Measurements from ENCODE around the gene HNRNPDL. TPM values are rescaled to one million over a fixed set of nuclear protein-coding genes. Genes with fewer than 3 reads are reported as not detected.
A peak's percentile ranks its signal among the peaks of the same experiment; 100 is the strongest.

The HNRNPDL gene
- total RNA-seq, 3 donors from 2014 or later (not counting 1 experiment from before 2014, with no cell fraction given), result 328 to 423 (median 371) TPM

DNA sequence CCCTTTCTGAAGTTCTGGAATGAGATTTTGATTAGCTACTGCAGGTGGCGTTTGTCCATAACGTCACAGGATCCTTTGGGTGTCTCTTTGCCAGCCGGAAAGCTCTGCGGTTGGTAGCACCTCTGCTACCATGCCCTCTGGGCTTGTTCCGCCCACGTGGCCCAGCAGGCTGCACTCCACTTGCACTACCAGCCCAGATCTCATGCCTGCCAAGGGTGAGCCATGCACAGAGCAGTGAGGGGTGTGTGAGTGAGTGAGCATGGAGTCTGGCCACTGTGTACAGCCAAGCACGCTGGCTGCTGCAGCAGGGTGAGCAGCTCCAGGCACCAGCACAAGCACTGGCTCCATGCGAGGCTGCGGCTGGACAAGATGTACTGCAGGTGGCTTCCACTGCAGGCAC is 49.9 kb downstream of the HNRNPDL start:
- intact Hi-C loops (cut with micrococcal nuclease), result no loop called here
- no peaks in the 10 kb centered on the region for H3K27me3 Mint-ChIP-seq (ENCODE audit: low read depth in 2 of 2)
- TF ChIP-seq, protein P1, sequence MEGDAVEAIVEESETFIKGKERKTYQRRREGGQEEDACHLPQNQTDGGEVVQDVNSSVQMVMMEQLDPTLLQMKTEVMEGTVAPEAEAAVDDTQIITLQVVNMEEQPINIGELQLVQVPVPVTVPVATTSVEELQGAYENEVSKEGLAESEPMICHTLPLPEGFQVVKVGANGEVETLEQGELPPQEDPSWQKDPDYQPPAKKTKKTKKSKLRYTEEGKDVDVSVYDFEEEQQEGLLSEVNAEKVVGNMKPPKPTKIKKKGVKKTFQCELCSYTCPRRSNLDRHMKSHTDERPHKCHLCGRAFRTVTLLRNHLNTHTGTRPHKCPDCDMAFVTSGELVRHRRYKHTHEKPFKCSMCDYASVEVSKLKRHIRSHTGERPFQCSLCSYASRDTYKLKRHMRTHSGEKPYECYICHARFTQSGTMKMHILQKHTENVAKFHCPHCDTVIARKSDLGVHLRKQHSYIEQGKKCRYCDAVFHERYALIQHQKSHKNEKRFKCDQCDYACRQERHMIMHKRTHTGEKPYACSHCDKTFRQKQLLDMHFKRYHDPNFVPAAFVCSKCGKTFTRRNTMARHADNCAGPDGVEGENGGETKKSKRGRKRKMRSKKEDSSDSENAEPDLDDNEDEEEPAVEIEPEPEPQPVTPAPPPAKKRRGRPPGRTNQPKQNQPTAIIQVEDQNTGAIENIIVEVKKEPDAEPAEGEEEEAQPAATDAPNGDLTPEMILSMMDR (IDR thresholded peaks at IDR 0.05), result no peak
- Histone ChIP-seq H3K4me1 (ENCODE audit: control insufficient read depth, insufficient read depth, low read length) (peaks cover 1% of the 10 kb centered on the region), H3K27ac (ENCODE audit: low read length) (no peak overlapping the region), H3K4me3 (ENCODE audit: low read length) (no peak overlapping the region), H3K27me3 (ENCODE audit: control insufficient read depth, insufficient read depth, low read length) (no peaks in the 10 kb centered on the region), H3K36me3 (ENCODE audit: control insufficient read depth, insufficient read depth, low read length) (no peaks in the 10 kb centered on the region), H3K9me3 (ENCODE audit: control insufficient read depth, insufficient read depth, low read length) (no peaks in the 10 kb centered on the region)
- peaks cover 8 to 17% of the 10 kb centered on the region in 2 donors for H3K4me1 Mint-ChIP-seq
- H3K36me3 Mint-ChIP-seq, result no peaks in the 10 kb centered on the region
- no peaks in the 10 kb centered on the region for H3K9me3 Mint-ChIP-seq
- WGBS (ENCODE audit: insufficient coverage), result 98% methylated on average over 9 of the region's 9 CpGs
- H3K4me3 Mint-ChIP-seq, result no peak overlapping the region
- DNase-seq (no peak), ATAC-seq (no peak)
- H3K27ac Mint-ChIP-seq, result no peak overlapping the region

DNA sequence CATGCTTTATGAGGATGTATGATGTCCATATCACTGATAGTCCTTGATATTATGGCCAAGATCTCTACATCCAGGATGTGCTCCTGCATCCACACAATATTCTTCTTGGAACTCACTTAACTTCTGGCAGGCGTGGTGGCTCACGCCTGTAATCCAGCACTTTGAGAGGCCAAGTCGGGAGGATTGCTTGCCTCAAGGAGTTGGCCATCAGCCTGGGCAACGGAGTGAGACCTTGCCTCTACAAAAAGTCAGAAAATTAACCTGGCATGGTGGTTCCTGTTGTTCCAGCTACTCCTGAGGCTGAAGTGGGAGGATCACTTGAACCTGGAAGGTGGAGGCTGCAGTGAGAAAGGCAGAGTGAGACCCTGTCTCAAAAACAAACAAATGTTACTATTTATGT is 54.2 kb downstream of the HNRNPDL start:
- Mint-ChIP-seq H3K27me3 (ENCODE audit: low read depth in 2 of 2) (peaks cover 0 to 3% of the 10 kb centered on the region in 2 donors), H3K4me1 (peaks cover 37 to 51% of the 10 kb centered on the region in 2 donors), H3K36me3 (peaks cover 15% of the 10 kb centered on the region), H3K4me3 (peak overlapping the region; percentile 56), H3K27ac (peak overlapping the region in 1 of 2 donors; percentile 66), H3K9me3 (no peaks in the 10 kb centered on the region)
- TF ChIP-seq, protein P1 (IDR thresholded peaks at IDR 0.05), result no peak
- Histone ChIP-seq H3K9me3 (ENCODE audit: control insufficient read depth, insufficient read depth, low read length) (no peaks in the 10 kb centered on the region), H3K4me1 (ENCODE audit: control insufficient read depth, insufficient read depth, low read length) (peaks cover 10% of the 10 kb centered on the region), H3K27ac (ENCODE audit: low read length) (no peak overlapping the region), H3K36me3 (ENCODE audit: control insufficient read depth, insufficient read depth, low read length) (no peaks in the 10 kb centered on the region), H3K4me3 (ENCODE audit: low read length) (no peak overlapping the region), H3K27me3 (ENCODE audit: control insufficient read depth, insufficient read depth, low read length) (no peaks in the 10 kb centered on the region)
- DNase-seq (no peak), ATAC-seq (no peak)
- 95% methylated on average over 4 of the region's 4 CpGs for whole genome bisulfite sequencing (ENCODE audit: insufficient coverage)
- intact Hi-C loops (cut with micrococcal nuclease), result no loop called here

DNA sequence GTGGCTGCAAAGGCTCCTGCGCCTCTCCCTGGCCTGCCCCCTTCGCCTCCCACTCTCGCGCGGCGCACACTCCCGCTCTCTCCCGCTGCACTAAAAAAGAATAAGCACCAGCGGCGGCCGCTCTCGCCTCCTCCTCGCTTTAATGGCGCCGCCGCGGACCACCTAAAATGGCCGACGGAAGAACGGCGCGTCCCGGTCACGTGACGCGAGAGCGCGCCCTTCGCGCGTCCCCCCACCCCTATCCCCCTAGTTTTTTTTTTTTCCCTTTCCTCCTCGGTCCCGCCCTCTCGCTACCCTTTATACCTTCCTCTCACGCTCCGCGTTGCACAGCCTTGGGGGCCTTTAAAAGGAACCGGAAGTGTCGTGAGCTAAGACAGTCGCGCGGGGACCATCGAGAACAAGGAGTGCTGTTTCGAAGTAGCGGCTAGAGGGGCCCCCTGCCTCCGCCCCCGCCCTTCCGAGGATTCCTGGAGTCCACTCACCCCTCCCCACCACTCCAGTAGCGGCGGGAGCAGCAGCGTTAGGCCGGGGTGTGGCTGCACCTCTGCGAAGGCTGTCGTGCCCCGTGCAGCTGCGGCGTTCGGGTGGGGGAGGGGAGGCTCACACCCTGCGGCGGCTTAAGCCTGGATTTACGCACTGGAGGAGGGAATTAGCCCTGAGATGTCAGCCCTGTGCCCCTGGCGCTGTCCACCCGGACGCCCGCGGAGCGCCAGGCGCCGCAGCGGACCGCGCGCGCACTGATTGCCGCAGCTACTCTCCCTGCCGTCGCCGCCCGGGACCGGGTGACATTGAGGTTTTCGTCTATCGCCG is 56.2 kb downstream of the HNRNPDL start, which contains the start of gene HNRNPD:
TSS of gene HNRNPD (minus strand) at position 176 of the 810 bp plus-strand sequence. CDS start 313 bp downstream, outside the sequence.
- under 1% methylated on average over 82 of the region's 83 CpGs for WGBS (ENCODE audit: insufficient coverage)
- peak within 1 kb of the TSS; percentile 99 for H3K27ac ChIP-seq (ENCODE audit: low read length)
- intact Hi-C loops (cut with micrococcal nuclease), result loop anchor here (1.0 to 5.0 kb wide), 7 partner anchors 14 to 1083 kb away; partner anchors contain the start of genes HELQ, MRPS18C and THAP9
- H3K36me3 ChIP-seq (ENCODE audit: control insufficient read depth, insufficient read depth, low read length), result peaks cover 9% of the 10 kb centered on the region
- H3K9me3 ChIP-seq (ENCODE audit: control insufficient read depth, insufficient read depth, low read length), result no peaks in the 10 kb centered on the region
- H3K4me1 ChIP-seq (ENCODE audit: control insufficient read depth, insufficient read depth, low read length), result peaks cover 15% of the 10 kb centered on the region
- H3K36me3 Mint-ChIP-seq, result peaks cover 15% of the 10 kb centered on the region
- DNase-seq, result peak; percentile 84 to 98
- H3K27me3 ChIP-seq (ENCODE audit: control insufficient read depth, insufficient read depth, low read length), result no peaks in the 10 kb centered on the region
- TF ChIP-seq, protein P1 (IDR thresholded peaks at IDR 0.05), result no peak
- H3K27me3 Mint-ChIP-seq (ENCODE audit: low read depth in 2 of 2), result peaks cover 0 to 3% of the 10 kb centered on the region in 2 donors
- peaks cover 57 to 69% of the 10 kb centered on the region in 2 donors for H3K4me1 Mint-ChIP-seq
- peak within 1 kb of the TSS; percentile 100 for H3K4me3 Mint-ChIP-seq
- H3K9me3 Mint-ChIP-seq, result no peaks in the 10 kb centered on the region
- H3K4me3 ChIP-seq (ENCODE audit: low read length), result peak within 1 kb of the TSS; percentile 98
- peak within 1 kb of the TSS; percentile 99 to 100 for H3K27ac Mint-ChIP-seq
- peak; percentile 76 to 94 (median 84) for ATAC-seq
